Measurements from ENCODE around the gene CTBS.

DNA sequence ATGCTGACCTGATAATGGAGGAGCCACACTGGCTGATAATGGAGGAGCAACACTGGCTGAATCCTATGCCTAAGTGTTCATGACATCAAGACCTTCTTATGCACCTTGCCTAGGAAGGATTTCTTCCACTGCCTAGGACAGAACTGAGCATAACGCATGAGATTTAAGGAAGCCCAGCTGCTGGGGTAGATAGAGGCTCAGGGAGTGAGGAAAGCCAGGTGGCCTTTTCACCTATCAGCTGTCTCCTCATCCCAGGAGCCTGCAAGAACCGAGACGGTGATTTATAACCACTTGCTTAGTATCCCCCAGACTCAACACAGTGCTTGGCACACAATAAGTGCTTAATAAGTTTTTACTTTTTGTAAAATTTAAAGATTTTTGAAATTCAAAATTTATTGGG lies 7.4 kb upstream of the CTBS start:
- TF ChIP-seq, protein P1, sequence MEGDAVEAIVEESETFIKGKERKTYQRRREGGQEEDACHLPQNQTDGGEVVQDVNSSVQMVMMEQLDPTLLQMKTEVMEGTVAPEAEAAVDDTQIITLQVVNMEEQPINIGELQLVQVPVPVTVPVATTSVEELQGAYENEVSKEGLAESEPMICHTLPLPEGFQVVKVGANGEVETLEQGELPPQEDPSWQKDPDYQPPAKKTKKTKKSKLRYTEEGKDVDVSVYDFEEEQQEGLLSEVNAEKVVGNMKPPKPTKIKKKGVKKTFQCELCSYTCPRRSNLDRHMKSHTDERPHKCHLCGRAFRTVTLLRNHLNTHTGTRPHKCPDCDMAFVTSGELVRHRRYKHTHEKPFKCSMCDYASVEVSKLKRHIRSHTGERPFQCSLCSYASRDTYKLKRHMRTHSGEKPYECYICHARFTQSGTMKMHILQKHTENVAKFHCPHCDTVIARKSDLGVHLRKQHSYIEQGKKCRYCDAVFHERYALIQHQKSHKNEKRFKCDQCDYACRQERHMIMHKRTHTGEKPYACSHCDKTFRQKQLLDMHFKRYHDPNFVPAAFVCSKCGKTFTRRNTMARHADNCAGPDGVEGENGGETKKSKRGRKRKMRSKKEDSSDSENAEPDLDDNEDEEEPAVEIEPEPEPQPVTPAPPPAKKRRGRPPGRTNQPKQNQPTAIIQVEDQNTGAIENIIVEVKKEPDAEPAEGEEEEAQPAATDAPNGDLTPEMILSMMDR (IDR thresholded peaks at IDR 0.05) = no peak
- no peak for TF ChIP-seq POLR2A (IDR thresholded peaks at IDR 0.05)
